GM19351 (cell line): ENCODE results near the gene SRP14.
"Not testable (repeated sequence)": the region's sequence is repeated elsewhere in the genome, so short reads cannot be mapped to it uniquely, and the experiment has no call there.

Source experiments
- ATAC-seq: cut with Tn5 transposase; IDR thresholded peaks from one replicate; pipeline ENCODE4 v1.9.1; 2021; ENCODE audit warnings: mild to moderate bottlenecking, moderate library complexity; ENCODE audit not compliant: unreplicated experiment

SRP14 gene

DNA sequence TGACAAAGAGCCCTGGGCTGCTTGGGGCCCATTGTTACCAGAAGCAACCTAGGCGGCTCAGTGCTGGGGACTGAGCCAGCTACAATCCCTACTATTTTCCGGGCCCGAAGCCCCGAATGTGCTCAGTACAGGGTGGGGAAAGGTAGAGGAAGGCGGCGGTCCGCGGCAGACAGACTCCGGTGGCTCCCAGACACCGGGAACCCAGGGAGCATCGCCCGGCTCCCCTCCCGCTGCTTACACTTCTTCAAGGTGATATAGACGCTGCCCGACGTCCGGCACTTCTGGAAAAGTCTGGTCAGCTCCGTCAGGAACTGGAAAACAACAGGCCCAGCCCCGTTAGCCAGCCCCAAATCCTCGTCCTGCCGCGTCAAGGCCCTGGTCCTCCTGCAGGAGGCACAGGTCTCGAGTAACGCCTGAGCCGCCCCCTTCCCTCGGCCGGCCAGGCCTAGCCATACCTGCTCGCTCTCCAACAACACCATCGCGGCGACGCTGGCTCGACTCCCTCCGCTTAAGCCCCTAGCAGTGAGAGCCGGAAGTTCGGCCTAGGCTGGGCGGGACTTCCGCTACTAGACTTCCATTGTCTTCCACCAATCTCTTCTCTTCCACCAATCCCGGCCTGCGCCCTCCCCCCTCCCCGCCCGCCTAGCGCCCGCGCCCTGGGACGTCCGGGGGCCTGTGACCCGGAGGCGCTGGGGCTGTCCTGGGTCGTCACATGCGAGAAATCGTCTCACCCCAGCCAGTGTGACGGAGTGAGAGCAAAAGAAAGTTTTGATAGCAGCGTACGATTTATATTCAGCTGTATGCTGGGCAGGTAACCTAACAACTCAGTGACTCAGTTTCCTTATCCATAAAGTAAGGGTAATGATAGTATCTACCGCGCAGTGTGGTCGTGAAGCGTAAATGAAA is at the start of gene SRP14:
Gene SRP14, minus strand, starts transcription at position 544 of the 906 bp plus-strand sequence. Its CDS starts 65 bp downstream, at position 479.
- ATAC-seq = peak; percentile 90

- no peak for ATAC-seq
Observed at GRCh38 chr15:40087991-40088928, 49.3 kb upstream of the SRP14 start.

DNA sequence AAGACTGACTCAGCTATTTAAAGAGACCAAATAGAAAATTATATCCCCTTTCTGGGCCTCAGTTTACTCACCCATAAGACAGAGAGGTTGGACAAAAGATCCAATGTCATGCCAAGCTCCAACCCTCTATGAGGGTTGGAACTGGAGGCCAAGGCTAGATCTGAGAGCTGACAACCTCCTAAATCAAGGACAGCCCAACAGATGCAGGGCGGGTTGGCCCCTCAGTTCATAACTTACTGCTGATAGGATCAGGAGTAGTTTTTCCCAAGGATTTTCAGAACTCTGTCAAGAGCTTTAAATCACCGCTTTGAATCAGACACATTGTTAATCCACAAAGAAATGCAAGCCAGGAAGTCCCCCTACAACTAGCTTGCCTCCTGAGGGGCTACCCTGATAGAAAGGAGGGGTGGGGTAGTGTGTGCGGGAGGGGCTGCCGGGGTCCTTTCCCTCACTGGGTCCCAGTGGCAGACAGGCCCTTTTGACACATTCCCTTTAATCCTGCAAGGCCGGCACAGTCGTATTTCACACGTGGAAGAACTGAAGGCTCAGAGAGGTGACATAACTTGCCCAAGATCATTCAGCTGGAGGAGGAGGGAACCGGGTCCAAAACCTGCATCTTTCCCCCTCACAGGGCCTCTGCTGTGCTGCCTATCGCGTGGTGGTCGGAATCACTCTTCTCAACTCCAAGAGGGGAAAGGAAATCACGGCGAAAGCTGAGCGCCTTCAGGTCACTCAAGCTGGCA is 48.3 kb upstream of the SRP14 start:
- no peak for ATAC-seq

GRCh38 chr15:40085266-40085665 is 46.3 kb upstream of the SRP14 start:
- no peak for ATAC-seq

- ATAC-seq = no peak
Observed at GRCh38 chr15:40084650-40085049, 45.7 kb upstream of the SRP14 start.

- no peak for ATAC-seq
Observed at GRCh38 chr15:40082195-40082883, 43.4 kb upstream of the SRP14 start.

DNA sequence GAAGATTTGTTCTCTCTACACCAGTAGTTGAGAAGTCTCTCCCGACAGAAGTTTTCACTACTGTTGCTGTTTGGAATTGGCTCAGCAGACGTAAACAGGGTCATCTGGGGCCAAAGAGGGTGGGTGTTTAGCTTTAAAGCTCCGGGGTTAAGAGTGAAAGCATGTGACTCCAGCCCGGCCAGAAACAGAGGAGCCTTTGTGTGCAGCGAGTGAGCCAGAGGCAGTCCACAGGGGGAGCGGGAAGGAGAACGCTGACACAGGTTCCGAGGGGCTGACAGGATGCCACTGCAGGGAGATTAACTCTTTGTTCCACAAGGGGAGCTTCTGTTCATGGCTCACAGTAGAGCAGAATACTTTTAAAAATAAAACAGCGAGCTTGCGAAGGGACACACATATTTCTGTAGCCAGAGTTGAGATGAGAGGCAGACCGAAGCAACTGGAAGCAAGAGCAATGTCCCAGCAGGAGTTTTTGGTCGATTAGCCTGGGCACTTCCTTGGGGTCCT is 42.8 kb upstream of the SRP14 start:
- no peak for ATAC-seq

DNA sequence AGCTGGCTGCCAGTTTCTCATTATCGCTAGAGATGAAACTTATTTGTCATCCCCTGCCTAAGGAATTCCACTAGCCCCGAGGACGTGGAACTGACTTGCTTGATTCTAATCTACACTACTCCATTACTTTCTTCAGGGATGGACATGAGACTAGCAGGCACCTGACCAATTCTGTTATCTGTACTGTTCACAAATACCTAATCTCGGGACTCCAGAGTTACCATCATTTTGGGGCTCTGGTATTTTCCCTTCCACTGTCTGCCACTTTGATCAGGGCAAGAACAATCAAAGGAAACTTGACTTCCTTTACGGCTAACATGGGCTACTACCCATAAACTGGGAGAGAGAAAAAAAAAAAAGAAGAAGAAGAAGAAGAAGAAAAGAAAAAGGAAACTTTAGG is 41.9 kb upstream of the SRP14 start:
- no peak for ATAC-seq

DNA sequence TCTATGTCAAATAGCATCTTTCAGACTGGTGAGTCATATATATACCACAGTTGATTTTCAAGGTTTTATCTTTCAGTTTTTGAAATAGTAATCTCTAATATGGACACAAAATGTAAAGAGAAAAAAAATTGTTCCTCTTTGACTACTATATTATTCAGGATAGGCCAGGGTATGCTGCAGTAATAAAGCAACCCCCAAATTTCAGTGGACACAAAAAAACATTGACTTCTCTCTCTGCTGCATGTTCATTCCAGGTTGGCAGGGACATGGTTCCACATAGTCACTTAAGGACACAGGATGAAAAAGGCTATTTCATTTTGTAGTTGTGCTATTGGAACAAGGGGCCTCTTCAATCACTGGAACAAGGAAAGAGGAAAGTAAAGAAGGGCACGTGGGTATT is 41.1 kb upstream of the SRP14 start:
- no peak for ATAC-seq

- ATAC-seq = no peak
Observed at GRCh38 chr15:40079456-40079855, 40.5 kb upstream of the SRP14 start.

DNA sequence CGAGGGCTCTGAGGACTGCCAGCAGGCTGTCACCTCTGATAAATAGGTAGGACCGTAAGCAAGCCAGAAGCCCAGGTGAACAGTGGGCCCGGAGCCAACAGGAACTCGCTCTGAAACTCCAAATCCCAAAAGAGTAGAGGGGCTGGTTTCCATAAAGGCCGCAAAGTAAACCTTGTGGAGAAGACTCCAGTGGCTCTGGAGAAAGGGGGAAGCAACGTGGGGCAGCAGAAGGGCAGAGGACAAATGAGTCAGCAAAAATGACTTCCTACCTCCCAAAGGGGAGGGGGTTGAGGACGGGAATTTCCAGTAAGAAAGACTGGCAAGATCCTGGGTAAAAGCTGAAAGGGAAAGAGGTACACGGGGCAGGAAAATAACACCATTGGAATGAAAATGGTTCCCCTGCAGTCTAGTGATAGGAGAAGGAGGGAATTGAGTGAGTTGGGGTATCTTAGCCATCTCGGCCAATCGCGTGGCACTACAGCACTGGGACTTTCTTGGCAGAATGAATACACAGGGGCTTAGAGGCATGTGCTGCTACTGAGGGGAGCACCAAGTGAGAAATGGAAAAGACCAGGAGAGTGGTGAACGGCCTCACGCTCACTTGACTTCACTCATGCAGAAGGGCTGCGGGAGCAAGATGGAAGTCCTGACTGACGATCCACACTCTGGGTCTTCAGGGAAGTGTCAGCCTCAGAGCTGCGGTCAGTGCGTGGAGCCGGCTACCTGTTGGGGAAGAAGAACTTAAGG is 36.5 kb upstream of the SRP14 start:
- ATAC-seq = no peak

DNA sequence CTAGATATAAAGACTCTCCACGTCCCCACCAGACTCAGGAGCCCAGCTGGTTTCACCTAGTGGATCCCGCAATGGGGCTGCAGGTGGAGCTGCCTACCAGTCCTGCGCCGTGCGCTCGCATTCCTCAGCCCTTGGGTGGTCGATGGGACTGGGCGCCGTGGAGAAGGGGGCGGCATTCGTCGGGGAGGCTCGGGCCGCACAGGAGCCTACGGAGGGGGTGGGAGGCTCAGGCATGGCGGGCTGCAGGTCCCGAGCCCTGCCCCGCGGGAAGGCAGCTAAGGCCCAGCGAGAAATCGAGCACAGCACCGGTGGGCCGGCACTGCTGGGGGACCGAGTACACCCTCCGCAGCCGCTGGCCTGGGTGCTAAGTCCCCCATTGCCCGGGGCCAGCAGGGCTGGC is 35.7 kb upstream of the SRP14 start:
- not testable (repeated sequence) for ATAC-seq

GRCh38 chr15:40073716-40074490 is 34.9 kb upstream of the SRP14 start:
- not testable (repeated sequence) for ATAC-seq

DNA sequence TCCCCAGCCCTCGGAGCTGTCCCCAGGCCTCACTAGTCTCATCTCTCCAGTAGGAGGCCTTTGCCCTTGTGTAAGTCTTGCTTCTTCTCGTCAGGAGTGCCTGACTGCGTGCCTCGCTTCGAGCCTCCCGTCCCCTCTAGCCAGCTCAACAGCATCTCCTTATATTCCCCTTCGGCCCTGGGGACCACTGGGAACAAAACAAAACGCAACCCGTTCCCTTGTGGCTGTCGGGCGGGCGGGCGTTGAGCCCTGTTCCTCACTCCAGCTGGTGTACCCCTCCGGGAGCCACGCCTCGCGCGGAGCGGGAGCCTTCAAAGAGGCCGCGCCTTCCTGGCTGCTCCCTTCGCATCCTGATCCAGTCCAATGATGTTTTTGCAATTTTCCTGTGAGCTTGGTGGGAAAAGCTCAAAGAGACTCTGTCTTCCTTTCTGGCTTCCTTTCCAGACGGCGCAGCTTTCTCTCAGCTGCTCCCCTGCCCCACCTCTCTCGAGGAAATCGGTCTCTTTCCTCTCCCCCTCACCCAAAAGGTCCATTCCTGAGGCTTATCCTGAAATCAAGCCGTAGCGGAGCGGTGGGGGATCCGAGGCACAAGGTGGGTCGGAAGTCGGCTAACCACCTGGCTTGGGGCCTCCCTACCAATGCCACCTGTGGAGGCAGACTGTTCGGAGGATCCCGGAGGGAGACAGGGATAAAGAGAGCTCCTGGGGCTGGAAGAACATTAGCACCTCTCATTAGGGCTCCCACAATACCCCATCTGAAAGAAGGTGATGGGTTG is 33.4 kb upstream of the SRP14 start:
- ATAC-seq = no peak

DNA sequence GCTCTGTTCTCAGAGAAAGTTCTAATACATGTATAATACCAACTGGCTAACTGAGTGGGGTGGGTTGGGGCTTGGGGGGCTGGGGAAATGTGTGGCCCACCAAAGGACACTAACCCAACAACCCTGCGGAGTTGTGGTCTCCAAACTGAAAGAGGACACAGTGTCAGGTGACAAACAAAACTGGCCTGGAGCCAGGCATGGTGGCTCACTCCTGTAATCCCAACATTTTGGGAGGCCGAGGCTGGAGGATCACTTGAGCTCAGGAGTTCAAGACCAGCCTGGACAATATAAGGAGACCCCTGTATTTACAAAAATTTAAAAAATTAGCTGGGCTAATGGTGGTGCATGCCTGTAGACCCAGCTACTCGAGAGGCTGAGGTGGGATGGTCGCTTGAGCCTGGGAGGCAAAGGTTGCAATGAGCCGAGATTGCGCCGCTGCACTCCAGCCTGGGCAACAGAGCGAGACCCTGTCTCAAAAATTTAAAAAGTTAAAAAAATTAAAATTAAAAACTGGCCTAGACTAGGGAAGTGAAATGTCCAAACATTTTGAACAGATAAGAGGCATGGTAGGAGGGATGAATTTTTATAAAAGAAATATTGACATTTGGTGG is 31.7 kb upstream of the SRP14 start:
- no peak for ATAC-seq

DNA sequence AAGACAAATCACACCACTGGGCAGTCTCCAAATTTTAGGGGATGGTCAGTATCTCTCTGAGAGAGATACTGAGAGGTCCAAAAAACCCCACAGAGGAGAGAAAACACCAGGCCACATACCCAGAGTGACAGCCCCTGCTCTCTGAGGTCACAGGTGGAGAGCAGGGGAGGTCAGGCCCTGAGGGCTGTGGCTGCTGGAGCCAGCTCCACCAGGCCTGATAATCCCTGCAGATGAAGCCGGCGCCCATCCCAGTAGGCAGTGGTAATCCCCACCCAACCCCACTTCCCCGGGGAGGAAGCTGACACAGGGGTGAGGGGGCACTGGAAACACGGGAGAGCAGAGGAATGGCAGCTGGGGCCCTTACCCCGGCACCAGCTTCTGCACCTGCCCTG is 31.2 kb upstream of the SRP14 start:
- no peak for ATAC-seq
